Measurements from ENCODE around the gene NUDT19. TPM values are rescaled to one million over a fixed set of nuclear protein-coding genes. Genes with fewer than 3 reads are reported as not detected.

NUDT19 gene
- total RNA-seq, 4 donors from 2014 or later = 1.3 to 8.4 (median 5.9) TPM; not detected in 1

DNA sequence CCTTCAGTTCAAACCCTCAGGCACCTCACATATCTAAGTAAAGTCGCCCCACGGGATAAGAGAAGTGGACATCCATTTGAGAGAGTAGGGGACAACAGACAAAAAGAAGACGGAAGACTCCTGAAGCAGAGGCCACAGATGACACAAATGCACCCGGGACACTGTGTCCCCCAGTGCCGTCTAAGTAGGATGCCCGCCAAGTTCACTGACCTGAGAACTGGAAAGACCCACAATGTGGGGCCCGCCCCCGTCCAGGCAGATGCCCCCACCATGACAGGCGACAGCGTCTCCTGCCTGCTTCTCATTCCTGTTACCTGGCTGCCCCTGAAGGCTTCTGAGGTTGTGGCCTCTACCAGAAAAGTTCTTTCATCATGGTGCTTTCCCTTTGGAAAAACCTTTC is 33.5 kb upstream of the NUDT19 start:
- intact Hi-C loops (cut with DNase I; ENCODE audit: low total_unique reads) = no loop called here
- no peaks in the 10 kb centered on the region for H3K27me3 ChIP-seq
- H3K27ac ChIP-seq = no peak overlapping the region
- H3K9me3 ChIP-seq = no peaks in the 10 kb centered on the region
- no peaks in the 10 kb centered on the region for H3K4me1 ChIP-seq
- no peaks in the 10 kb centered on the region for H3K36me3 ChIP-seq
- no peak overlapping the region for H3K4me3 ChIP-seq
- DNase-seq = no peak
- TF ChIP-seq POLR2A (IDR thresholded peaks at IDR 0.05) = no peak
- TF ChIP-seq, protein P1, sequence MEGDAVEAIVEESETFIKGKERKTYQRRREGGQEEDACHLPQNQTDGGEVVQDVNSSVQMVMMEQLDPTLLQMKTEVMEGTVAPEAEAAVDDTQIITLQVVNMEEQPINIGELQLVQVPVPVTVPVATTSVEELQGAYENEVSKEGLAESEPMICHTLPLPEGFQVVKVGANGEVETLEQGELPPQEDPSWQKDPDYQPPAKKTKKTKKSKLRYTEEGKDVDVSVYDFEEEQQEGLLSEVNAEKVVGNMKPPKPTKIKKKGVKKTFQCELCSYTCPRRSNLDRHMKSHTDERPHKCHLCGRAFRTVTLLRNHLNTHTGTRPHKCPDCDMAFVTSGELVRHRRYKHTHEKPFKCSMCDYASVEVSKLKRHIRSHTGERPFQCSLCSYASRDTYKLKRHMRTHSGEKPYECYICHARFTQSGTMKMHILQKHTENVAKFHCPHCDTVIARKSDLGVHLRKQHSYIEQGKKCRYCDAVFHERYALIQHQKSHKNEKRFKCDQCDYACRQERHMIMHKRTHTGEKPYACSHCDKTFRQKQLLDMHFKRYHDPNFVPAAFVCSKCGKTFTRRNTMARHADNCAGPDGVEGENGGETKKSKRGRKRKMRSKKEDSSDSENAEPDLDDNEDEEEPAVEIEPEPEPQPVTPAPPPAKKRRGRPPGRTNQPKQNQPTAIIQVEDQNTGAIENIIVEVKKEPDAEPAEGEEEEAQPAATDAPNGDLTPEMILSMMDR (IDR thresholded peaks at IDR 0.05) = no peak

DNA sequence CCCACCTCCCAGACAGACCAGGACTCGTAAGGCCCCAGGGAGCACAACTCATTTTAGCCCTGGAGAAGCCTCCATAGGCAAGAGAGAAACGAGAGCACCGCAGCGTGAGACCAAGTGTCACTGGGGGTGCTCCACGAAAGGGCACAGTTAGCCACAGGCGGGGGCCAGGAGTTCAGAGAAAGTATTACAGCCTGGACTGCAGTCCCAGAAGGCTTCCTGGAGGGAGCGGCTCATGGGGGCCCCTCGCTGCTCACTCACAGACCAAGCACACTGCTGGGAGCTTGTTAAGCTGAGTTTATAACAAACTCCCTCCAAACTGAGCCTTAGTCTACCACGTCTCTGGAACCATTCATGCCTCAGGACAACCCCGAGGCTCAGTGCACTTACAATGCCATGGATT is 33.1 kb upstream of the NUDT19 start:
- intact Hi-C loops (cut with DNase I; ENCODE audit: low total_unique reads) = no loop called here
- Histone ChIP-seq H3K9me3 (no peaks in the 10 kb centered on the region), H3K4me3 (no peak overlapping the region), H3K27ac (no peak overlapping the region), H3K27me3 (no peaks in the 10 kb centered on the region), H3K4me1 (no peaks in the 10 kb centered on the region), H3K36me3 (no peaks in the 10 kb centered on the region)
- TF ChIP-seq, protein P1 (IDR thresholded peaks at IDR 0.05) = no peak
- TF ChIP-seq POLR2A (IDR thresholded peaks at IDR 0.05) = no peak
- no peak for DNase-seq

DNA sequence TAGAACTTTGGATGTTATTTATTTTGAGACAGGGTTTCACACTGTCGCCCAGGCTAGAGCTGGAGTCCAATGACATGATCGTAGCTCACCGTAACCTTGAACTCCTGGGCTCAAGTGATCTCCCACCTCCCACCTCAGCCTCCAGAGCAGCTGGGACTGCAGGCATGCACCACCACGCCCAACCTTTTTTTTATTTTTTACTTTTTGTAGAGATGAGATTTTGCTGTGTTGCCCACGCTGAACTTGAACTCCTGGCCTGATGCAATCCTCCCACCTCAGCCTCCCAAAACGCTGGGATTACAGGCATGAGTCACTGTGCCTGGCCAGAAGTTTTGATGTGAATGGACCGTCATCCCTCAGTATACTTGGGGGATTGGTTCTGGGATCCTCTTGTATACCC is 30.3 kb upstream of the NUDT19 start:
- Histone ChIP-seq H3K9me3 (no peaks in the 10 kb centered on the region), H3K4me3 (no peak overlapping the region), H3K4me1 (no peaks in the 10 kb centered on the region), H3K27me3 (no peaks in the 10 kb centered on the region), H3K27ac (no peak overlapping the region), H3K36me3 (no peaks in the 10 kb centered on the region)
- no peak for DNase-seq
- intact Hi-C loops (cut with DNase I; ENCODE audit: low total_unique reads) = no loop called here
- TF ChIP-seq POLR2A (IDR thresholded peaks at IDR 0.05) = no peak
- TF ChIP-seq, protein P1 (IDR thresholded peaks at IDR 0.05) = no peak

DNA sequence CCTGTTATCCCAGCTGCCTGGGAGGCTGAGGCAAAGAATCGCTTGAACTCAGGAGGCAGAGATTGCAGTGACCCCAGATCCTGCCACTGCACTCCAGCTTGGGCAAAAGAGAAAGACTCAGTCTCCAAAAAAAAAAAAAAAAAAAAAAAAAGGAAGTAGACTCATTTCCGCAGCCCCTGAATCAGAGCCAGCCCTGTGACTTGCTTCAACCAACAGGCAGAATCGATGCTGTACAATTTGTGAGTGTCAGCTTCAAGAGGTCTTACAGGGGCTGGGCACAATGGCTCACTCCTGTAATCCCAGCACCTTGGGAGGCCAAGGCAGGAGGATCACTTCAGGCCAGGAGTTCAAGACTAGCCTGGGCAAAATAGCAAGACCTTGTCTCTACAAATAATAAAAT is 29.4 kb upstream of the NUDT19 start:
- H3K4me1 ChIP-seq = no peaks in the 10 kb centered on the region
- no peak for DNase-seq
- H3K27ac ChIP-seq = no peak overlapping the region
- H3K9me3 ChIP-seq = no peaks in the 10 kb centered on the region
- TF ChIP-seq, protein P1 (IDR thresholded peaks at IDR 0.05) = no peak
- no peak for TF ChIP-seq POLR2A (IDR thresholded peaks at IDR 0.05)
- intact Hi-C loops (cut with DNase I; ENCODE audit: low total_unique reads) = no loop called here
- H3K36me3 ChIP-seq = no peaks in the 10 kb centered on the region
- H3K27me3 ChIP-seq = no peaks in the 10 kb centered on the region
- H3K4me3 ChIP-seq = no peak overlapping the region

DNA sequence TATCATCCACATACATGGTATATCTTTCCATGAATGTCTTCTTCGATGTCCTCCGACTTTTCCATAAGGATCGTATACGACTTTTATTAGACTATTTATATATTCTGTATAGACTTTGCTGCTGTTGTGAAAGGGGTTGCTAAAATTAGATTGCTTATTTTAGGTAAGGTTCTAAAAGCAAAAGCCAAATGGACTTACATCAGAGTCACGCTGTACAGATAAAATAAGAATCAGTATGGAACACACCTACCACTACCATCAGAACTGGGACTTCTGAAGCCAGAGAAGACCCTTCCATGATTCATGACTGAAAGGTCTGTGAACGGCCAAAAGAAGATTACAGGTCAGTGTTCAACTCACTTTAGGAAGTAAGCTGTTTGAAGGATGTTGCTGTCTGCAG is 25.5 kb upstream of the NUDT19 start:
- Histone ChIP-seq H3K27me3 (no peaks in the 10 kb centered on the region), H3K27ac (no peak overlapping the region), H3K4me3 (no peak overlapping the region), H3K36me3 (no peaks in the 10 kb centered on the region), H3K4me1 (no peaks in the 10 kb centered on the region), H3K9me3 (no peaks in the 10 kb centered on the region)
- TF ChIP-seq, protein P1 (IDR thresholded peaks at IDR 0.05) = no peak
- TF ChIP-seq POLR2A (IDR thresholded peaks at IDR 0.05) = no peak
- DNase-seq = no peak
- intact Hi-C loops (cut with DNase I; ENCODE audit: low total_unique reads) = no loop called here
